GM12872 (cell line): ENCODE data around the gene CCBE1.

Experiments used
- CTCF ChIP-seq: IDR thresholded peaks from 3 replicates; pipeline ENCODE4 v1.5.1; 2011; ENCODE audit warnings: low read depth, mild to moderate bottlenecking, low read length, moderate library complexity; ENCODE audit not compliant: insufficient read depth

The CCBE1 gene

GRCh38 chr18:59481436-59481835 is 215.8 kb downstream of the CCBE1 start:
- TF ChIP-seq CTCF: no peak

- no peak for TF ChIP-seq CTCF
Observed at GRCh38 chr18:59479776-59480175, 217.4 kb downstream of the CCBE1 start.

- no peak for TF ChIP-seq CTCF
Observed at GRCh38 chr18:59478591-59478990, 218.6 kb downstream of the CCBE1 start.

GRCh38 chr18:59477849-59478248 is 219.4 kb downstream of the CCBE1 start:
- no peak for TF ChIP-seq CTCF

GRCh38 chr18:59470561-59471121 is 226.6 kb downstream of the CCBE1 start:
- TF ChIP-seq CTCF: no peak

GRCh38 chr18:59469463-59470180 is 227.6 kb downstream of the CCBE1 start:
- TF ChIP-seq CTCF: no peak

GRCh38 chr18:59468821-59469220 is 228.4 kb downstream of the CCBE1 start:
- TF ChIP-seq CTCF: no peak

GRCh38 chr18:59467497-59467896 is 229.7 kb downstream of the CCBE1 start:
- TF ChIP-seq CTCF: no peak
